Measurements from ENCODE around the gene GTF2F1. TPM values are rescaled to one million over a fixed set of nuclear protein-coding genes. Genes with fewer than 3 reads are reported as not detected.
"Not testable (repeated sequence)": the region's sequence is repeated elsewhere in the genome, so short reads cannot be mapped to it uniquely, and the experiment has no call there.

Gene GTF2F1
- total RNA-seq, 4 donors from 2014 or later = 28.5 to 50.3 (median 38.6) TPM

- no peak for ATAC-seq (ENCODE audit: low FRiP score)
- TF ChIP-seq, protein P1, sequence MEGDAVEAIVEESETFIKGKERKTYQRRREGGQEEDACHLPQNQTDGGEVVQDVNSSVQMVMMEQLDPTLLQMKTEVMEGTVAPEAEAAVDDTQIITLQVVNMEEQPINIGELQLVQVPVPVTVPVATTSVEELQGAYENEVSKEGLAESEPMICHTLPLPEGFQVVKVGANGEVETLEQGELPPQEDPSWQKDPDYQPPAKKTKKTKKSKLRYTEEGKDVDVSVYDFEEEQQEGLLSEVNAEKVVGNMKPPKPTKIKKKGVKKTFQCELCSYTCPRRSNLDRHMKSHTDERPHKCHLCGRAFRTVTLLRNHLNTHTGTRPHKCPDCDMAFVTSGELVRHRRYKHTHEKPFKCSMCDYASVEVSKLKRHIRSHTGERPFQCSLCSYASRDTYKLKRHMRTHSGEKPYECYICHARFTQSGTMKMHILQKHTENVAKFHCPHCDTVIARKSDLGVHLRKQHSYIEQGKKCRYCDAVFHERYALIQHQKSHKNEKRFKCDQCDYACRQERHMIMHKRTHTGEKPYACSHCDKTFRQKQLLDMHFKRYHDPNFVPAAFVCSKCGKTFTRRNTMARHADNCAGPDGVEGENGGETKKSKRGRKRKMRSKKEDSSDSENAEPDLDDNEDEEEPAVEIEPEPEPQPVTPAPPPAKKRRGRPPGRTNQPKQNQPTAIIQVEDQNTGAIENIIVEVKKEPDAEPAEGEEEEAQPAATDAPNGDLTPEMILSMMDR (IDR thresholded peaks at IDR 0.05) = no peak
- no peak for DNase-seq (ENCODE audit: low spot score)
Measured at GRCh38 chr19:6354098-6354674, 38.8 kb downstream of the GTF2F1 start.

DNA sequence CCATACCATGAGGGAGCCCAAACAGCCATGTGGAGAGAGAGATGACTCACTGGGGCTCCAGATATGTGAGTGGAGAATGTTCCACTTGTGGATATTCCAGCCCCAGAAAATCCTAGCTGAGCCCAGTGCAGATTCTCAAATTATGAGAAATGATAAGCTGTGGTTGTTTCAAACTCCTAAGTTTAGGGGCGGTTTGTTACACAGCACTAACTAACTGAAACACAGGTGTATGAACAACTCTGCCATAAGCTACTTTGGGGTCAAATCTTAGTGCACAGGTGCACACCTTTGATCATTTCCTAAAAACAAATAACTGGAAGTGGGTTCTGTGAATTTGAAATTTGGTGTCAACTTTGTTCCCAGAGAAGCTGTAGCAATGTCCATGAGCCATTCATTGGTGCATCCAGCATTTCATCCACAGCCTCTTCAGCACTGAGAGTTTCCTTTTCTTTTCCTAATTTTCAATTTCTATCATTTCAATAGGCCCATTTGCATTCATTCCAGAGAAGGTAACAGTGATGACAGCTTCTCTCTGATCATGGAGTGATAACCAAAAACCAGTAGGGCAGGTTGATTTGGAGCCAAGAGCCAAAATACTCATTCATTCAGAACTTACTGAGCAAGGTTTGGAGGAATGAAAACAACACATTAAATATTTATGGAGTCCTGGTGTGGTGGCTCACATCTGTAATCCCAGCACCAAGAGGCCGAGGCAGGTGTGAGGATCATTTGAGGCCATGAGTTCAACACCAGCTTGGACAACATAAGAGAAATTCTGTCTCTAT is 40.4 kb downstream of the GTF2F1 start:
- ATAC-seq (ENCODE audit: low FRiP score) = no peak
- TF ChIP-seq, protein P1 (IDR thresholded peaks at IDR 0.05) = no peak
- no peak for DNase-seq (ENCODE audit: low spot score)

DNA sequence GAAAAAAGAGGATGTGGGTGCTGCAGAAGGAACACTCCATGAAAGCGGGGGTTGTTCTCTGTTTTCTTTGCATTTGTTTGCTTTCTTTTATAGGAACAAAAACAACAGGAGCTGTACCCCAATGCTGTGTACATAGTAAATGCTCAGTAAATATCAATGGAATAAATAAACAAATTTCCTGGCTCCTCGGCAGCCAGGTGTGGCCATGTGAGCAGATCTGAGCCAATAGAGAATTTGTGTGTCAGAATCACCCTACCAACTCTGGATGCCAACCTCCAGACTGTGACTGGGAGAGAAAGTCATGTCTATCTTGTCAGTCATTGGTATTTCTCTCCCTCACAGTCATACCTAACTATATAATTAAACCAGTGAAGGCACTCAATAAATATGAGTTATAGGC is 42.3 kb downstream of the GTF2F1 start:
- no peak for ATAC-seq (ENCODE audit: low FRiP score)
- DNase-seq (ENCODE audit: low spot score) = no peak
- TF ChIP-seq, protein P1 (IDR thresholded peaks at IDR 0.05) = no peak

- not testable (repeated sequence) for DNase-seq (ENCODE audit: low spot score); ATAC-seq (ENCODE audit: low FRiP score)
Measured at GRCh38 chr19:6349271-6349670, 43.7 kb downstream of the GTF2F1 start.

- ATAC-seq (ENCODE audit: low FRiP score) (no peak), DNase-seq (ENCODE audit: low spot score) (no peak)
- TF ChIP-seq, protein P1 (IDR thresholded peaks at IDR 0.05) = no peak
Measured at GRCh38 chr19:6343462-6343861, 49.5 kb downstream of the GTF2F1 start.

DNA sequence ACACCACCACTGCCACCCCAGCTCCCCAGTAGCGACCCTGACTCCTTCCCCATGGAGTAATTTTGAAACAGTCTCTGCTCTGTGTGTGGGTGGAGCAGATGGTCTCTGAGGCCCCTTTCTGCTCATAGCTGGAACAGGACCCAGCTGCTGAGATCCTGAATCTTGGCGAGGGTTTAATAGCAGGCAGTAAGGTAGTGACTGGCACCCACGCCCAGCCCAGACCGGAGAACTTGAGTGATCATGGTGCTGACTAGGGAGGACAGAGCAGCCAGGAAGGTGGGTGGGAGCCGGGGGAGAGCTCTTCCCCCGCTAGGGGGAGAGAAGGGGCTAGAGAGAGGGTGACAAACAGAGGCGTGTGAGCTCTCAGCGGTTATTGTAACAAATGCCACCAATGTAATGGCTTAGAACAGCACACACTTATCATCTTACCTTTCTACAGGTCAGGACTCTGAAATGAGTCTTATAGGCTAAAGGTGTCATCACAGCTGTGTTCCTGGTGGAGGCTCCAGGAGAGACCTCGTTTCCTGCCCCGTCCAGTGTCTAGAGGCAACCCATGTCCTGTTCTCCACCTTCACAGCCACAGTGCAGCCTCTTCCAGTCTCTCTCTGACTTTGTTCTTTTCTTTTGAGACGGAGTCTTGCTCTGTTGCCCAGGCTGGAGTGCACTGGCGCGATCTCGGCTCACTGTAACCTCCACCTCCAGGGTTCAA is 52.3 kb downstream of the GTF2F1 start:
- no peak for ATAC-seq (ENCODE audit: low FRiP score)
- TF ChIP-seq, protein P1 (IDR thresholded peaks at IDR 0.05) = no peak

DNA sequence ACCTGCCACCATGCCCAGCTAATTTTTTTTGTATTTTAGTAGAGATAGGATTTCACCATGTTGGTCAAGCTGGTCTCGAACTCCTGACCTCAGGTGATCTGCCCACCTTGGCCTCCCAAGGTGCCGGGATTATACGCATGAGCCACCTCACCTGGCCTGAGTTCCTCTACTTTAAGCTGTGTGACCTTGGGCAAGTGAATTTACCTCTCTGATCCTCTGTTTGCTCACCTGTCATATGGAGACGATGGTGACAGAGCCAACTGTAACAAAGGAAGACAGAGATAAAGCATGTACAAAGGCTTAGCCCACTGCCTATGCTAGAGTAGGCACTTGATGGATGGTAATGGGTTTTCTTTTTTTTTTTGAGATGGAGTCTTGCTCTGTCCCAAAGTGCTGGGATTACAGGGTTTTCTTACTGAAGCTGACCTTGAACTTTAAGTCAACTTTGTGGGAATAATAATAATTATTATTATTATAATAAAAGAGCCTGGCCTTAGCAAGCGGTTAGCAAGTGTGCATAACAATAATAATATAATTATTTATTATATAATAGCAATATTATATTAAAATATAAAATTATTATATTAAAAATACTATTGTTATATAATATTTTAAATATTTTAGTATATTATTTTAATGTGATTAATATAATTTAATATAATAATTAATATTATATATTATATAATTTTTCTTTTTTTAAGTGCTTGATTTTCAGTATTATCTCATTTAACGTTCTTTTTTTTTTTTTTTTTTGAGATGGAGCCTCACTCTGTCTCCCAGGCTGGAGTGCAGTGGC is 58.3 kb downstream of the GTF2F1 start:
- TF ChIP-seq, protein P1 (IDR thresholded peaks at IDR 0.05) = no peak
- ATAC-seq (ENCODE audit: low FRiP score) = no peak
- DNase-seq (ENCODE audit: low spot score) = no peak

More for the DNA sequence above, 52.3 kb downstream of the GTF2F1 start:
- no peak for DNase-seq (ENCODE audit: low spot score)
